Peyer's patch (tissue), 4 donors: ENCODE data around the gene TRIP4.

ENCODE experiments used
- POLR2A ChIP-seq, 2 donors: fragments of 450-650 bp; IDR thresholded peaks; one replicate each; pipeline ENCODE4 v1.5.1; 2017; ENCODE audit warnings: antibody characterized with exemption in 2 of 2, mild to moderate bottlenecking in 2 of 2, moderate library complexity in 2 of 2
- TF ChIP-seq, protein P1 (sequence below), 6 experiments: fragments of 450-650 bp in 4 of 6; fragments of 200-600 bp in 2 of 6; sonication (generic) in 1 of 6; IDR thresholded peaks; one replicate each; pipeline ENCODE4 v1.5.1; 2017 to 2019; ENCODE audit warnings: antibody characterized with exemption in 6 of 6, mild to moderate bottlenecking in 3 of 6, moderate library complexity in 1 of 6

GRCh38 chr15:64443016-64443415 lies 55.4 kb downstream of the TRIP4 start:
- no peak for TF ChIP-seq POLR2A (IDR thresholded peaks at IDR 0.05)
- TF ChIP-seq, protein P1, sequence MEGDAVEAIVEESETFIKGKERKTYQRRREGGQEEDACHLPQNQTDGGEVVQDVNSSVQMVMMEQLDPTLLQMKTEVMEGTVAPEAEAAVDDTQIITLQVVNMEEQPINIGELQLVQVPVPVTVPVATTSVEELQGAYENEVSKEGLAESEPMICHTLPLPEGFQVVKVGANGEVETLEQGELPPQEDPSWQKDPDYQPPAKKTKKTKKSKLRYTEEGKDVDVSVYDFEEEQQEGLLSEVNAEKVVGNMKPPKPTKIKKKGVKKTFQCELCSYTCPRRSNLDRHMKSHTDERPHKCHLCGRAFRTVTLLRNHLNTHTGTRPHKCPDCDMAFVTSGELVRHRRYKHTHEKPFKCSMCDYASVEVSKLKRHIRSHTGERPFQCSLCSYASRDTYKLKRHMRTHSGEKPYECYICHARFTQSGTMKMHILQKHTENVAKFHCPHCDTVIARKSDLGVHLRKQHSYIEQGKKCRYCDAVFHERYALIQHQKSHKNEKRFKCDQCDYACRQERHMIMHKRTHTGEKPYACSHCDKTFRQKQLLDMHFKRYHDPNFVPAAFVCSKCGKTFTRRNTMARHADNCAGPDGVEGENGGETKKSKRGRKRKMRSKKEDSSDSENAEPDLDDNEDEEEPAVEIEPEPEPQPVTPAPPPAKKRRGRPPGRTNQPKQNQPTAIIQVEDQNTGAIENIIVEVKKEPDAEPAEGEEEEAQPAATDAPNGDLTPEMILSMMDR (IDR thresholded peaks at IDR 0.05) = no peak
